ENCODE measurements around the gene FAM124B.

DNA sequence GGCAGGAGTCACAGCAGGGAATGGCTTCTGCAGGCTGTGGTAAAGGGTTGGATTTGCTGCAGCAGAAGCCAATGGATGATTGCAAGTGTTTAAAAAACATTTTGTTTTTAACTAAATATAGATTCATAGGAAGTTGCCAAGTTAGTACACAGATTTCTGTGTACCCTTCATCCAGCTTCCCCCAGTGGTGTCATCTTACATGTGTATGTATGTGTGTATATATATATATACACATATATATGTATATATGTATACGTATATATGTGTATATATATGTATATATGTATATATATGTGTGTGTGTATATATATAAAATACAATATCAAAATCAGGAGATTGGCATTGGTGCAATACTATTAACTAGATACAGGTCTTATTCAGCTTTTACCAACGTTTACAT lies 19.2 kb upstream of the FAM124B start:
- TF ChIP-seq, protein P1, sequence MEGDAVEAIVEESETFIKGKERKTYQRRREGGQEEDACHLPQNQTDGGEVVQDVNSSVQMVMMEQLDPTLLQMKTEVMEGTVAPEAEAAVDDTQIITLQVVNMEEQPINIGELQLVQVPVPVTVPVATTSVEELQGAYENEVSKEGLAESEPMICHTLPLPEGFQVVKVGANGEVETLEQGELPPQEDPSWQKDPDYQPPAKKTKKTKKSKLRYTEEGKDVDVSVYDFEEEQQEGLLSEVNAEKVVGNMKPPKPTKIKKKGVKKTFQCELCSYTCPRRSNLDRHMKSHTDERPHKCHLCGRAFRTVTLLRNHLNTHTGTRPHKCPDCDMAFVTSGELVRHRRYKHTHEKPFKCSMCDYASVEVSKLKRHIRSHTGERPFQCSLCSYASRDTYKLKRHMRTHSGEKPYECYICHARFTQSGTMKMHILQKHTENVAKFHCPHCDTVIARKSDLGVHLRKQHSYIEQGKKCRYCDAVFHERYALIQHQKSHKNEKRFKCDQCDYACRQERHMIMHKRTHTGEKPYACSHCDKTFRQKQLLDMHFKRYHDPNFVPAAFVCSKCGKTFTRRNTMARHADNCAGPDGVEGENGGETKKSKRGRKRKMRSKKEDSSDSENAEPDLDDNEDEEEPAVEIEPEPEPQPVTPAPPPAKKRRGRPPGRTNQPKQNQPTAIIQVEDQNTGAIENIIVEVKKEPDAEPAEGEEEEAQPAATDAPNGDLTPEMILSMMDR (IDR thresholded peaks at IDR 0.05), result no peak
- no peak for TF ChIP-seq POLR2A (IDR thresholded peaks at IDR 0.05)

Measured in Peyer's patch (tissue), 4 donors.